GM12875 (cell line): ENCODE data around the gene ZFAND4.
"Not testable (repeated sequence)": the region's sequence is repeated elsewhere in the genome, so short reads cannot be mapped to it uniquely, and the experiment has no call there.

Source experiments
- H3K4me3 ChIP-seq: one replicate; pipeline ENCODE4 v1.5.1; 2011; ENCODE audit warnings: low read depth, low read length, control low read depth
- CTCF ChIP-seq: IDR thresholded peaks from 2 replicates; pipeline ENCODE4 v1.5.1; 2011; ENCODE audit warnings: low read depth, mild to moderate bottlenecking, control low read depth, inconsistent platforms, low read length, moderate library complexity, borderline replicate concordance; ENCODE audit not compliant: insufficient read depth

ZFAND4 gene

GRCh38 chr10:45581582-45582385 is 90.8 kb downstream of the ZFAND4 start:
- no peak overlapping the region for H3K4me3 ChIP-seq
- no peak for TF ChIP-seq CTCF

GRCh38 chr10:45581216-45581549 is 91.4 kb downstream of the ZFAND4 start:
- H3K4me3 ChIP-seq: no peak overlapping the region
- no peak for TF ChIP-seq CTCF

GRCh38 chr10:45580371-45581215 is 92.0 kb downstream of the ZFAND4 start:
- peak overlapping the region; percentile 13 for H3K4me3 ChIP-seq
- TF ChIP-seq CTCF: no peak

- no peak overlapping the region for H3K4me3 ChIP-seq
- no peak for TF ChIP-seq CTCF
Observed at GRCh38 chr10:45578384-45578971, 94.1 kb downstream of the ZFAND4 start.

DNA sequence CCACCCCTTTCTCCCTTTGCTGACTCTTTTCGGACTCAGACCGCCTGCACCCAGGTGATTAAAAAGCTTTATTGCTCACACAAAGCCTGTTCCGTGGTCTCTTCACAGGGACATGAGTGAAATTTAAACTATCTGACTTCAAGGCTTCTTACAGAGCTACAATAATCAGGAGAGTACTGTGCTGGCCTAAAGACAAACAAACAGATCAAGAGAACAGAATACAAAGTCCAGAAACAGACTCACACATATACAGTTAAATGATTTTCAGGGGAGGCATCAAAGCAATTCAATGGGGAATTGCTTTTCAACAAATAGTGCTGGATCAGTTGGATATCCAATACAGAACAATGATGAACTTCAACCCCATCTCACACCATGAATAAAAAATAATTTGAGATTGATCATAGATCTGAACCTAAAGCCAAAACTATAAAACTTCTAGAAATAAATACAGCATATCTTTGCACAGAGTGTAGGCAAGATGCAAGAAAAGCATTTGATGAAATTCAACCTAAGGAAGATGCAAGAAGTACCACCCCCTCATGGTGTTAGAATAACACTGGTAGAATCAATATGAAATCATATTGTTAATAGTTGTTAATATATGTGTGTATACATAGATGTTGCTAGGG is 96.5 kb downstream of the ZFAND4 start:
- TF ChIP-seq CTCF: no peak
- no peak overlapping the region for H3K4me3 ChIP-seq

DNA sequence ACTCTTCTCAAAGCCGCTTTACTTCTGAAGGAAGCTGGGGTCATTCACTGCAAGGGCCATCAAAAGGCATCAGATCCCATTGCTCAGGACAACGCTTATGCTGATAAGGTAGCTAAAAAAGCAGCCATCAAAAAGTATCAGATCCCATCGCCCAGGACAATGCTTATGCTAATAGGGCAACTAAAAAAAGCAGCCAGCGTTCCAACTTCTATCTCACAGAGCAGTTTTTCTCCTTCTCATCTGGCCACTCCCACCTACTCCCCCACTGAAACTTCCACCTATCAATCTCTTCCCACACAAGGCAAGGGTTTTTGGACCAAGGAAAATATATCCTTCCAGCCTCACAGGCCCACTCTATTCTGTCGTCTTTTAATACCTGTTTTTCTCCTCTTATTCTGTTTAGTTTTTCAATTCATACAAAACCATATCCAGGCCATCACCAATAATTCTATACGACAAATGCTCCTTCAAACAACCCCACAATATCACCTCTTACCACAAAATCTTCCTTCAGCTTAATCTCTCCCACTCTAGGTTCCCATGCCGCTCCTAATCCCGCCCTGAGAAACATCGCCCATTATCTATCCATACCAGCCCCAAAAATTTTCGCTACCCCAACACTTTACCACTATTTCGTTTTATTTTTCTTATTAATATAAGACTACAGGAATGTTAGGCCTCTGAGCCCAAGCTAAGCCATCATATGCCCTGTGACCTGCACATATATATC is 97.4 kb downstream of the ZFAND4 start:
- not testable (repeated sequence) for H3K4me3 ChIP-seq

- no peak overlapping the region for H3K4me3 ChIP-seq
- no peak for TF ChIP-seq CTCF
Observed at GRCh38 chr10:45569471-45569870, 103.1 kb downstream of the ZFAND4 start.
